GM19023 (cell line): ENCODE measurements around the gene RPS27.
"Not testable (repeated sequence)": the region's sequence is repeated elsewhere in the genome, so short reads cannot be mapped to it uniquely, and the experiment has no call there.

Source experiments
- ATAC-seq: cut with Tn5 transposase; IDR thresholded peaks from one replicate; pipeline ENCODE4 v1.9.1; 2021; ENCODE audit warnings: mild to moderate bottlenecking, moderate library complexity; ENCODE audit not compliant: unreplicated experiment

Gene RPS27

GRCh38 chr1:153985341-153985912 is 5.1 kb upstream of the RPS27 start:
- ATAC-seq, result no peak

- ATAC-seq, result no peak
Observed at GRCh38 chr1:153985941-153986761, 4.4 kb upstream of the RPS27 start, which contains the start of gene RAB13. Gene RAB13 (minus strand): TSS chr1:153986339. CDS start chr1:153986236, 103 bp downstream.

GRCh38 chr1:153987621-153988020 is 2.9 kb upstream of the RPS27 start:
- no peak for ATAC-seq

- no peak for ATAC-seq
Observed at GRCh38 chr1:153991151-153991630, 629 bp downstream of the RPS27 start.

- ATAC-seq, result no peak
Observed at GRCh38 chr1:153991806-153992205, 1.2 kb downstream of the RPS27 start.

GRCh38 chr1:153995202-153995601 is 4.6 kb downstream of the RPS27 start:
- ATAC-seq, result no peak

GRCh38 chr1:153995640-153996039 is 5.1 kb downstream of the RPS27 start:
- ATAC-seq, result no peak

- not testable (repeated sequence) for ATAC-seq
Observed at GRCh38 chr1:153996882-153997281, 6.3 kb downstream of the RPS27 start.

GRCh38 chr1:154000420-154000819 is 9.9 kb downstream of the RPS27 start:
- no peak for ATAC-seq

- no peak for ATAC-seq
Observed at GRCh38 chr1:154006136-154006535, 15.6 kb downstream of the RPS27 start.

GRCh38 chr1:154012129-154012528 is 21.6 kb downstream of the RPS27 start:
- ATAC-seq, result no peak

- not testable (repeated sequence) for ATAC-seq
Observed at GRCh38 chr1:154012543-154012942, 22.0 kb downstream of the RPS27 start.

- no peak for ATAC-seq
Observed at GRCh38 chr1:154014154-154014907, 23.8 kb downstream of the RPS27 start.

- ATAC-seq, result no peak
Observed at GRCh38 chr1:154019269-154019668, 28.7 kb downstream of the RPS27 start.

- no peak for ATAC-seq
Observed at GRCh38 chr1:154019940-154020339, 29.4 kb downstream of the RPS27 start.

GRCh38 chr1:154033697-154034096 is 43.1 kb downstream of the RPS27 start:
- ATAC-seq, result not testable (repeated sequence)
